ENCODE measurements around the gene EGFR.

Gene EGFR

DNA sequence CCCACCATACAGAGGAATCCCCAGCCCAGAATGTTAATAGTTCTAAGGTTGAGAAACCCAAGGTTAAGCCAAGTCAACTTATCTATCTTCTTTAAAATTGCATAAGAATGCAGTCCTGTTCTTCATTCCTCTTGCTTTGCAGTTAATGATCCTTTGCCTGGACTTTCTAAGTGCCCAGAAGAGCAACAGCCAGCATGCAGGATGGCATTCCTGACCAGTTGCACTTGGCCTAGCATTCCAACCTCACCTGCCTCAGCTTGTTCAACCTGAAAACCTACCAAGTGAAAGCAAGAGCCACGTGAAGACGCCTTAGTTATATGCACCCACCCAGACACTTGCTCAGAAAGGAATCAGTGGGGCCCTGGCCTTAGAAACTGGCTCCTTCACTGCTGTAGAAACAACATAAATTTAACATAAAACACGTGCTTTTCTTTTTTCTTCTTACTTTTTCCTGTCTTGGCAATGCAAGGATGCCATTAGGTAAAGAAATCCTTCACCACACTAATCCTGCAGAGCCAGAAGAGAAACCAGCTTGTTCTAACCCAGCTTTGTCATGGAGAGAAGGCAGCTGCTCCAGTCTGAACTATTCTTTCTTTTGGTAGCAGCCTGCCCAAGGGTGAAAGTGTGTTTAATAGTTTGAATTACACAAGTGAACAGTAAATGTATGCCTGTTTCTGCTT is 25.0 kb downstream of the EGFR start:
- DNase-seq = no peak

DNA sequence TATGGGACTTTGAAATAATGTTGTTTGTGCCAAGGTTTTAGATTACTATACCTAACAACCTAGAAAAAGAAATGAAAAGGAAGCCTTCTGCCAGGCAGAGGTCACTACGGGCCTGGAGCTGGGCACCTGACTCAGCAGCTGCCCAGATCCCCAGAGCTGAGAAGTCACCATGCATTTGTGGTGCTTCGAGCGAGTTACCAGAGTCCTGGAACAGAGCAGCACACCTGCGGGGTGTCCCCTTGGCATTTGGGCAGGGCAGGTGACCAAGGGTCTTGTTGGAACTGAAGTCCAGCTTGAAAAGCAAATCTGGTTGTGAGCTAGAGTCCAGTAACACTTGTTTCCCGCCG is 25.5 kb downstream of the EGFR start:
- DNase-seq = no peak

DNA sequence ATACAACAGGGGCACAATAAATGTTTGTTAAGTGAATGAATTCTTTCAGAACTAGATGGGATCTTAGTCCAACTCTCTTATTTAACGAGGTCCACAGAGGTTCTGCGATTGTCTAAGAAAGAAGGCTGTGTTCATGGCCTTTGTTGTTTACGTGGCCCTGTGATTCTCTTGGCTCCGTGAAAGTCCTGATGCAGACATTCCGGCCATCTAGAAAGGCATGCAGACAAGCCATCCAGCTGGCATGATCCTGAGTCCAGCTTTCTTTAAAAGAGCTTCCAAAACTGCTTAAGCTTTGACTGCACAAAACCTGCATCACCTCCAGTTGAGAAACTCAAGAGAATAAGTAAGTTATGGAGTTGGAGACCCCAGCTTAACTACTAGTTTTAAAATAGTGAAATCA is 26.0 kb downstream of the EGFR start:
- no peak for DNase-seq

DNA sequence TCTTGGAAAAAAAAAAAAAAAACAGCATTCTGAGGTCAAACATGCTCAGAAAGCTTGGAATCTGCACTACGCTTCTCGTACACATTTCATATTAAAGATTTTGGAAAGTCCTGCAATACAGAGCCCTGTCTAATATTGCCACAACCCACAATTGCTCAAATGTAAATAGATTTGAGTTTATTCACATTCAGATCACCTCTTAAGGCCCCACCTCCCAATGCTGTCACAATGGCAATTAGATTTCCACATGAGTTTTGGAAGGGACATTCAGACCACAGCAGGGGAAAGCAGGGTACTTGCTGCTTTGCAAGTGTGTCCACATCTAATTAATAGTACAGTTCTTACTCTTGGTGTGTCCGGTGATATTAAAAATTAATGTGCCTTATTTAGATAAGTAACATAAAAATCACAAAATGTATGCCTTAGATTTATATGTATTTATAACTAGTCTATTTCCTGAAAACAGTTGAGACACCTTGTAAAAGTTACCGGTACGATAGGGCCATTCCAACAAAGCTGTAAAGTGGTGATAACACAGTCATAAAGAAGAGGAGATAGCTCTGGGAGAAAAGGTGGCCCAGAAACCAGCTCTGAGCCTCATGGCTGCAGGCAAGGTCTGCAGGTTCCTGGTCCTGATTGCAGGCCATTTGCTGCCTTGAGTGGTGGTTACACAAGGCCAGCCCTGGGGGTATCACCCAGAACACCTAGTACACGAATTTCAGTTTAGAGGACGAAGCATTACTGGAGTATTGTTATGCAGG is 27.9 kb downstream of the EGFR start:
- no peak for DNase-seq

DNA sequence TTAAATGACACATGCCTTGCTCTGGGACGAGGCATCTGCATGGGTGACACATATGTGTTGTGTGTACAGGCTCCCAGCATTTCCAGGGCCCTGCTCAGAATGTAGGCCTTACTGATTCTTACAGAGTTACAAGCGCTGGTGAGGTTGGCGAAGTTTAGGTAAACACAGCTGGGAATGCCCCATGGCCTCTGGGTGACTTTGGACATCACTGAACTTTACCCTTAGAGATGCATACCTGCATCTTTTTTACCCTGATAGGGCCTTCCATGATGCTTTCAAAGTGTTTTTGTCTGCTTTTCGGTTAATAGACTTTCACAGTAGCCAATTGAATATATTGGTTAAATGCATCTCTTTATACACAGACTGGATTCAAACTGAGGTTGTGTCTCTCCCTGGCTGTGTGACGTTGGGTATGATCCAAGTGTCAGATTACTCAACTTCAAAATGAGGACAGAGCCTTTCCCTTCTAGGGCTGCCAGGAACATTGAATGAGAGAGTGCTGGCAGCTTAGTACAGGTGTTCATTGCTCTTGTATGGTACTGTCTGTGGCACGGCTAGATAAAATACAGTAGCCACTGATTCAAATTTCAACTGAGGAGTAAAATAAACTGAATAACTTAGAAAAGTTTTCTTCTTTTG is 29.5 kb downstream of the EGFR start:
- no peak for DNase-seq

DNA sequence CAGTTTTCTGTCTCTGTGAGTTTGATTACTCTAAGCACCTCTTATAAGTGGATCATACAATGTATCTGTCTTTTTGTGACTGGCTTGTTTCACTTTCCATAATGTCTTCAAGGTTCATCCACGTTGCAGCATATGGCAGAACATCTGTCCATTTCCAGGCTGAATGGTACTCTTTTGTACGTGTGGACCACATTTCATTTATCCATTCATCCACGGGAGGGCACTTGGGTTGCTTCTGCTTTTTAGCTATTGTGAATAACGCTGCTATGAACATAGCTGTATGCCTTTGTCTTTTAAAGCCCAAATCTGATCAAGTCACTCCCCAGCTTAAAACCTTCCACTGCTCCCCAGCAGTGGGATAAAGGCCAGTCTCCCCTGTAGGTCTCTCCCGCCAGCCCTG is 31.5 kb downstream of the EGFR start:
- no peak for DNase-seq

DNA sequence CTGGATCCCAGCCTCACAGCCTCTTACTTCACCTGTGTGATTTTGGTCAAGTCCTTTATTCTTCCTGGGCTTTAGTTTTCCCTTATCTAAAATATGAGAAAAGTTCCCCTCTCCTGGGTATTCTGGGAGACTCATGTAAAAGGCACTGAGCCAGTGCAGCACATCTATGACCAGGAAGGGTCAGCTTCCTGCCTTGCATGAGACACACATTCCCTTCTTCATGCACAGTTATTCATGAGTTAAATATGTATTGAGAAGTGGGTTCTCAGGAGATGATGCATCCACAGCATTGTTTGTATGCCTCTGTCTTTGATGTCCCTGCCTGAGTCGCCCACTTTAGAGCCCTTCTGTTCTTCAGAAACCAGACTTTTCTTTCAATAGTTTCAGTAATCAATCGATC is 33.3 kb downstream of the EGFR start:
- no peak for DNase-seq

DNA sequence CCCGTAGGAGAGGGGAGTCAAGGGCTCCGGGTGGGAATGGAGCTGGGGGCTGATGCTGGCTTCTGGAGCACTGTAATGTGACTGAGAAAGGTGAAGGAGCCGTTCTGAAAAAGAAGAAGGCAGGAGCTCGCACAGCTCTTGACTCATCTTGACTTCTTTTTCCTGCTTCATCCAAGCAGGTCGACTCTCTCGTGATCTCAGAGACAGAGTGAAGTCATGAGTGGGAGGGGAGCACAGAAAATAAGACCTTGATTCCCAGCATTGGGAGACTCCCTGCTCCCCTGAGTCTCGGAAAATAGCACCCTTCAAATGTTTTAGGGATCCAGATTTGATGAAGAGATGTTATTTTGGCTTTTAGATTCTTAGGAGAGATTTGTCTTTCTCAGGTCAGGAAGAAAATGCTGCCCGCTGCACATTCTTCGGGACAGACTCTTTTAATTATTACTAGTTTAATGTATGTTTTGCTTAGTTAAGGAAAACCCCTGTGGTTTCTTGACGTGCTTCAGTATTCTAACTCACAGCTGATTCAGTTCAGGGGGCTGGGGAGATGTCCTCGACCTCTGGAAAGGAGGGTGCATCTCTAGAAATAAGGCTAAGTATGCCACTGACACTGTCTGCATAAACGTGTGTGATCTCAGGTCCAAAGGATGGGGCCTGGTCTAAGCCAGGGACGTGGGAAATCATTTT is 34.1 kb downstream of the EGFR start:
- DNase-seq = no peak

DNA sequence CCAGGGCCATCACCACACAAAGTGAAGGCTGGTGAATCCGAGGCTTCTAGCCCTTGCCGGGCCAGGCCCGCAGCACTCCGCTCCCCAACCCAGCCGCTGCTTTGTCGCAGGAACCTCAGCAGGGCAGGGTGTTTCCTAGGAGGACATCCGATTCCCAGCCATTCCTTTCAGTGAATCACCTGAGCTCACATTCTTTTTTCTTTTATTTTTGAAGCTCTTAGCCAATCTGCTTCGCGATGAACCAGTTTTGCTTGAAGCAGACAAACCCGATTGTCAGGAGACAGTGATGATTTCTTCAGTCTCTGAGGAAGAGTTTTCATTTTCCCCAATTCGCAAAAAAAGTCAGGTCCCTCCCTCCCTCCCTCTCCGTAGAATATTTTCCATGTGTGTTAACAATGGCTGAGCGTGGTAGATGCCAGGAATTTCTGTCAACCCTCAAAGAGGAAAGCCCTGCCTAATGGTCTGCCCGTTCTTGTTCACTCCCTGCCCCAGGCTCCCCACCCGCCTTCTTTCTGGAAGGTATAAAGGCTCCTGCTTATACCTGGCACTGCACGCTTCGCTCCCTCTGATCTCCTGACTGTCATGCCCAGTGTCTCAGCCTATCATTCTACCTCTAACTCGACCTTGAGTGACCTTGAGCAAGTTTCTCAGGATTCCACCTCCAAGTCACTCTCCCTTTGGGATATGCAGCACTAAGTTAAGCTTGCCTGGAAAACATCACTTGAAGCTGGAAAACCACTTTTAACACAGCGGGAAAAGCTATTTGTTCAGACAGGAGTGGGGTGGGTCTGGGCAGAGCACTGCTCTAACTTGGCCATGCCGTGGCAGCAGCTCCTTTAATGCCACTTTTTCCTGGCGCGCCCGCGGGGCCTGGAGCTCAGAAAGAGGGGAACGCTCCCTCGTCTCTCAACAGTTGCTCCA is 35.1 kb downstream of the EGFR start:
- no peak for DNase-seq

DNA sequence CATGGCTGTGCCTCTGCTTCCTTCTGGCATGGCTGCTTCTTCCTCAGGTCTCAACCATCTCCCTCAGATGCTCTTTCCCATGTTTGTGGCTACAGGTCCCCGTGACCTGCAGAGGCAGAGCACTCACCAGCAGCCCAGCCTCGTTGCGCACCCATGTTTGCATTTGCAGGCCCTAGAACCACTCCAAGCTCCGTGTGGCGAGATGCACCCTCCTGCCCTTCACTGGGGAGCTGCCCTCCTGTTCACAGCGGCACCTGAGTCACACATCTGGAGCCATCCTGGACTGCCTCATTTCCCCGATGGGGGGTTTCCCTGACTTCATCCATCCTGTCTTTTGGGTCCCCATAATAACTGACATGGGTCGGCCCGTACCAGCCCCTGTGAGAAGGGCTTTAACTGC is 35.9 kb downstream of the EGFR start:
- DNase-seq = no peak

DNA sequence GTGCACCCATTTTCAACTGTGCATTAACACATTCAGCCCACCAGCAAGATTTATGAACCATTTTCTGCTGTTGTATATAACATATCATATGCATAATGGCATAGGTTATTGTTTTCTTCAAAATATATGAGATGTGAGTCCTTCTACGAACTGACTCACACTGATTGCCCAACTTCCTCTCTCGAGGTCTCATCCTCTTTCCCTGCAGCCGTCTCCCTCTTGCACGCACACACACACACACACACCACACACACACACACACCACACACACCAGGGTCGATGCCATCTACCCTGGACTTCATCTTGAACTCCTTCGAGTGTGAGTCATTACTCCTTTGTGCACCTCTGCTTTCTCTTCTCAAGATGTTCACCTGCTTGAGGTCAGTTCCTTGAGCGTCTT is 36.7 kb downstream of the EGFR start:
- DNase-seq = peak in 1 of 2 experiments; percentile 7

DNA sequence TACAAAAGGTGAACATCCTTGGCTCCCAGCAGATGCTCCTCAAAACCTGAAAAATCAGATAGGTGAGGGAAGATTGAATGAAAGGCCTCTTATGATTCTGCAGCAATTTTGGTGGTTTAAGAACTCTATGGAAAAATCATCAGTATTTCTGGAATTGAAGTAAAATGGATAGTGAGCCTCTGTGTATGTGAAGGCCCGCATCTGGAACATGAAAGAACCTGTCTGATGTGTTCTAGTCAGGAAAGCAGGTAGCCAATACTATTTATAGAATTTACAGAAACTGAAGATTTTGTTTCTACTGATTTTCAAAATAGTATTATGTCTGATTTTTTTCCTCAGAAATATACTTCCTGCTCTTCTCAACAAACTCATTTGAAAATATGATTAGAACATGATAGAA is 37.3 kb downstream of the EGFR start:
- no peak for DNase-seq

DNA sequence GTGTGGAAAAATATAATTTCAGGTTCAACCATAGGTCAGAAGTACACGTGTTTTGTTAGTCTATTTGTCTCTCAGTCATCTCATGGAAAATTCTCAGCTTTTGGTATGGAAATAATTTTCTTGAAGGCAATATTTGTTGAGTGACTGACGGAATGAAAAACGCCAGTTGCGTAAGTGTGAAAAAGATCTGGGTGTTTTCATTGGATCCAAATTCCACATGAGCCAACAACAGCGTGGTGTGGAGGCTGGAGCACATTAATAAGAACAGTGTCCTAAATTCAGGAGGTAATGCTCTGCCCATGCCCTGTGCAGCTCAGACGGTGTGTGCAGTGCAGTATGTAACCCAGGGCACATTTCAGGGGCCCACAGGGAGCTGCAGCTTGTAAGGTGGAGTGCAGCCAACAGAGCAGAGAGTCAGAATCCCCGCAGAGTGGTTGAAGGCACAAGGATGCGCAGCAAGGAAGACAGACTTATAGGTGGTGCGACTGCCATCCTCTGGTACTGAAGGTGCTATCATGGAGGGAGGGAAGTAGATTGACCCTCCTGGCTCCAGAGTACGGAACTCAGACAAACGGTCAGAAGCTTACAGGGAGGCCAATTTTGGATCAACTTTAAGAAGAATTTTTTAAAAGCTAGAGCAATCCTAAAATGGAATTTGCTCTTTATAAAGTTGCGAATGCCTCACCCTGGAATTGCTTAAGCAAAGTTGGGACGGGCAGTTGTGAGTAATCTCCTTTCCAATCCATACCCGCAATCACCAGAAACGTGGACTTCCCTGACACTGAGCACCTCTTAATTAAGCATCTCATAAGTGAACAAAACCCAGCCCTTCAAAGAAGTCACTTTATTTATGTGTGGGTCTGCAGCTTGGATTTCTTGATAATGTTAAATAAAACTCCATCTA is 38.0 kb downstream of the EGFR start:
- DNase-seq = no peak

DNA sequence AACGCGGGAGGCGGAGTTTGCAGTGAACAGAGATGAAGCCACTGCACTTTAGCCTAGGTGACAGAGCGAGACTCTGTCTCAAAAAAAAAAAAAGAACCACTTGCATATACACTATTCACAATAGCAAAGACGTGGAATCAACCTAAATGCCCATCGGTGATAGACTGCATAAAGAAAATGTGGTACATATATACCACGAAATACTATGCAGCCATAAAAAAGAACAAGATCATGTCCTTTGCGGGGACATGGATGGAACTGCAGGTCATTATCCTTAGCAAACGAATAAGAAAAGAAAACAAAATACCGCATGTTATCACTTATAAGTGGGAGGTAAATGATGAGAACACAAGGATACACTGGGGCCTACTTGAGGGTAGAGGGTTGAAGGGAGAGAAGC is 39.5 kb downstream of the EGFR start:
- no peak for DNase-seq

DNA sequence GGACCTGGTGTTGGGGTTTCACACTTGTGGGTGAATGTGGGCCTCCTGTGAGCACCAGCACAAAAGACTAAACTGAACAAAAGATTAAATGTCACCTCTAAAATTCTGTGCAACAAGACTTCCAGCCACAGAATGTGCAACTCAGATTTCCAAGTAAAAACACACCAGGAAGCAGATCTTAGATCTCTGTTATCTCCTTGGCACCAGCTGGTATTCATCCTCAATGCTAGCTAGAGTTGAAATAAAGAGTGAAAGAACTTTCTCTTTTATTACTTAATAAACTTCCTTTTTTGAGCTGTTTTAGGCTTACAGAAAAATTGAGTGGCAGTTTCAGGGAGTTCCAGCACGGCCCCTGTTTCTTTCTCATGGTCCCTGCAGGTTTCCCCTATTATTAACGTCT is 40.2 kb downstream of the EGFR start:
- DNase-seq = no peak

DNA sequence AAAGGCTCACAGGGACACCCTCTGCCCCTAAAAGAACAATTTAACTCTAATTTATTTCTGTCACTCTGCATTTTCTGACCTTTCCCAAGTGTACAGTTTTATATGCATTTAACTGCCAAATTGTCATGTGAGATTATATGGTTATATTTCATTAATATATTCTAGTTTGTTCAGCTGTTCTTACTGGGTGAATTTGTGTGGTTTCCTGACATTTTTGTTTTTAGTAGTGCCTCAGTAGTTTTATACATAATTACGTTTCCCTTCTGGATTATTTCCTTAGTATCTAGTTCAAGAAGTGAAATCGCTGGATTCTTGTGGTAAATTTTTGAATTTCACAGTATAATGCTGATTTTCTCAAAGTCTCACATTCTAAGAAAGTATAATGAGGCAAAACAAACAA is 41.3 kb downstream of the EGFR start:
- DNase-seq = no peak

DNA sequence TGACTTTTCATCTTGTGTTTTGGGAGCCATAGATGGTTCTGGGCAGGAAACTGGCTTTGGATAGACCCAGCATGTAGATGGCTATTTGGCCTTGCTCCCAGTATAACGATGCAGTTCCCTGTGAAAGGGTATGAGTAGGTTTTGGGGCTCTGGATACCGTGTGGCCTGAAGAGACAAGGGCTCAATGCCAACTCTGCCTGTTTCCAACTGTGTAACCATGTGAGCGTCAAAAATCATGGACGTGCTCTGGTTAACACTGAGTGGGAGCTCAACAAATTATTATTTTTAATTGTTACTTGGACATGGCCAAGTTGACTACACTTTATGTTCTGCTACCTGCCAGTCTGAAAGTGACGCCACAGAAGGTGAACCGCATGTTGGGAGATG is 41.8 kb downstream of the EGFR start:
- no peak for DNase-seq

DNA sequence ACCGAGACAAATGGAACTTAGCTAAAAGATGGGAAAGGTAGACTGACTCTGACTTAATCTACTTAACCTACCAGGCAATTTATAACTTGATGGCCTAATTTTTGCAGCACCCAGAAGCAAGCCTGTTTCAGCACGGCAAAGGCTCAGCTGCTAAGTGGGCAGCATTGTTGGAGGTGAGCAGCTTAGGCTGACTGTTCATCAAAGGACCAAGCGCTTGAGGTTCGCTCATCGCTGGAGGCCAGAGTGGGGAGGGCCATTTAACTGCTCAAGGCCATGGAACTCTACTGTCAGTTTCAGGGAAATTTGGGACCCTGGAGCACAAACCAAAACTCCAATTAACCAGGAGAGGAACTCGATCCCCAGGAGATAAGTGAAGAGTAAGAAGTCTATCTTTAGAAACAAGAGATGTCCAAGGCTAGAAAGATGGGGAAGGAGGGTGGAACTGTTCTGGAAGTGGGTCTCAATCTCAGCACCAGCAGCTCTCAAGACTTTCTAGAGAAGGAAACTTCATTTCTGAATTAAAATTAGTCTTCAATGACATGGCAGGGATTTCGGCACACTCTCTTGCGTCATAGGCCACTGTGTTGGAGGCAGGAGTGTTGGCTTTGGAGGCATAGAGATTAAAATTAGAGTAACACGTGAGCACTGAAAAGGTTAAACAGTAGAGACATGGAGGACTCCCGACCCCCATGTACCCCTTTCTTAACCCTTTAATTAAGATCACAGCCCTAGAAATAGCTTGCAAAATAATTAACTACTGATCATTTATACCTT is 43.1 kb downstream of the EGFR start:
- DNase-seq = no peak

DNA sequence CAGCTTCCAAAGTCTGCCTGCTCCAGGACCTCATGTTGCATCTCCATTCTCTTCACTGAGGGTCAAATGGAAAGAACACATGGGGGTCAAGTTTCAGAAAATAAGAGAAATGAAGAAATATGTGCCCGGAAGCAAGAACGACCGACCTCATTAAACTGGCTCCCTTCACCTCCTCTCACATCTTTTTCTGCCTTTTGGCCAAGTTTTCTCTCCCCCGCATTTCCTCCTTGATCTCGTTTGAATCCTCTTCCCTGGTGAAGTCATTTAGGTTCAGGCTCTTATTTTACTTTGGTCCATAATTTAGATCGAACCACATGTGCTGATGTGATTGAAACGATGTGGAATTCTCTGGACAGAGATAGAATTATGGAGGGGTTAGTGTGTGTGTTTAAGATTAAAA is 44.2 kb downstream of the EGFR start:
- no peak for DNase-seq

DNA sequence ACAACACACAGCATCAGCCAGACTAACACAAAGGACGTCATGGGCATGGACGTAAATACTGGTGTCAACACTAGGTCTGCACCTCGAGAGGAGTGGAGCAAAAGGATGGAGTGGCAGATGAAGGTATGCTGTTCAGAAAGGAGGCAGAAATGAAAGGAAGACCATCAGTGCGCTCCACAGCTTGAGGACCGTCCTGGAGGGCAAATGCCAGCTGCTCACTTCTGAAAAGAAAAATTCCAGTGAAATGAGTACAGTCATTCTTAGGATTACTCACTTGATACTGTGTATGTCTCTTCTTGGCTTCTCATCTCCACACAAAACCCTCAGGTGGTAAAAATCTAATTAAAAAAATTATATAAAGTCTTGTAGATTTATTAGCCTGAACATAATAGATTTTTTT is 44.8 kb downstream of the EGFR start:
- DNase-seq = no peak

DNA sequence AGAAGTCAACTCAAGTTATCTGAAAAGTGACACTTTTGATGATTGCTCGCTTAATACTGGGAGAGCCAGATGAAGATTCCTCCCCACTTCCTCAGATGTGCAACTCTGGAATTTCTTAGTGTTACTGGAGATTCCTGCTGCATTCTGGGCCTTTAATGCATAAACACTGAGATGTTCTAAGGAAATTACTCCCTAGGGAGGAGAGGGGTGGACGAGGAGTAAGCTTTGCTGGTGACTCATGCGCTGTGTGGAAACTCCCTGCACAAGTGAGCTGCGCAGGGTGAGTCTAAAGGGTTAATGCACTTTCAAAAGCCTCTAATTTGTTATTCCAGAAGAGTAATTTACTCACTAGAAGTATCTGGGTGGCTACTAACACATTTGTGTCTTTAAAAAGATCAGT is 46.3 kb downstream of the EGFR start:
- DNase-seq = no peak

Measured in Kasumi-1 (cell line).